Measurements from ENCODE around the gene B4GALNT2.
A peak's percentile ranks its signal among the peaks of the same experiment; 100 is the strongest.
"Not testable (repeated sequence)": the region's sequence is repeated elsewhere in the genome, so short reads cannot be mapped to it uniquely, and the experiment has no call there.

B4GALNT2 gene

GRCh38 chr17:49183341-49183740 lies 50.8 kb downstream of the B4GALNT2 start:
- POLR2A ChIA-PET = interaction anchor here (0.8 kb wide), 1 partner anchor 12 kb away, joined by 3 read pairs; no protein-coding TSS in a partner anchor
- CTCF ChIA-PET = interaction anchor here (1.1 to 6.0 kb wide), 4 partner anchors 9 to 107 kb away, joined by 4 to 136 read pairs (median 26); partner anchors contain the start of gene PHOSPHO1

GRCh38 chr17:49183801-49184200 lies 51.2 kb downstream of the B4GALNT2 start:
- POLR2A ChIA-PET = interaction anchor here (0.8 kb wide), 1 partner anchor 12 kb away, joined by 3 read pairs; no protein-coding TSS in a partner anchor
- DNase-seq (ENCODE audit: low read depth, low spot score) = no peak
- H3K4me3 ChIP-seq (ENCODE audit: low read depth, low read length) = no peak overlapping the region
- CTCF ChIA-PET = interaction anchor here (1.3 to 5.5 kb wide), 2 partner anchors 9 to 107 kb away, joined by 4 to 49 read pairs; no protein-coding TSS in a partner anchor
- TF ChIP-seq CTCF (IDR thresholded peaks at IDR 0.05; ENCODE audit: insufficient read depth, low read length, missing control alignments) = no peak

More at GRCh38 chr17:49183341-49183740, 50.8 kb downstream of the B4GALNT2 start:
- no peak for DNase-seq (ENCODE audit: low read depth, low spot score)
- H3K4me3 ChIP-seq (ENCODE audit: low read depth, low read length) = no peak overlapping the region
- TF ChIP-seq CTCF (IDR thresholded peaks at IDR 0.05; ENCODE audit: insufficient read depth, low read length, missing control alignments) = no peak

- DNase-seq (ENCODE audit: low read depth, low spot score); POLR2A ChIA-PET; H3K4me3 ChIP-seq (ENCODE audit: low read depth, low read length): not testable (repeated sequence)
- CTCF ChIA-PET = interaction anchor here (5.5 kb wide), 1 partner anchor 106 kb away, joined by 49 read pairs; no protein-coding TSS in a partner anchor
Measured at GRCh38 chr17:49184522-49184921, 52.0 kb downstream of the B4GALNT2 start.

GRCh38 chr17:49185381-49185780 lies 52.8 kb downstream of the B4GALNT2 start:
- DNase-seq (ENCODE audit: low read depth, low spot score); POLR2A ChIA-PET; H3K4me3 ChIP-seq (ENCODE audit: low read depth, low read length); CTCF ChIA-PET: not testable (repeated sequence)

GRCh38 chr17:49187301-49187700 lies 54.7 kb downstream of the B4GALNT2 start:
- POLR2A ChIA-PET = no interaction called here
- TF ChIP-seq CTCF (IDR thresholded peaks at IDR 0.05; ENCODE audit: insufficient read depth, low read length, missing control alignments) = no peak
- no peak overlapping the region for H3K4me3 ChIP-seq (ENCODE audit: low read depth, low read length)
- CTCF ChIA-PET = no interaction called here
- DNase-seq (ENCODE audit: low read depth, low spot score) = no peak

GRCh38 chr17:49190932-49191331 lies 58.4 kb downstream of the B4GALNT2 start:
- DNase-seq (ENCODE audit: low read depth, low spot score) = no peak

GRCh38 chr17:49191409-49191916 lies 58.9 kb downstream of the B4GALNT2 start:
- POLR2A ChIA-PET = interaction anchor here (0.7 kb wide), 1 partner anchor 44 kb away, joined by 4 read pairs; no protein-coding TSS in a partner anchor
- DNase-seq (ENCODE audit: low read depth, low spot score) = no peak
- CTCF ChIA-PET = interaction anchor here (0.9 to 17.4 kb wide), 8 partner anchors 10 to 106 kb away, joined by 3 to 165 read pairs (median 3); partner anchors contain the start of gene PHOSPHO1
- no peak for TF ChIP-seq CTCF (IDR thresholded peaks at IDR 0.05; ENCODE audit: insufficient read depth, low read length, missing control alignments)
- peak overlapping the region; percentile 83 for H3K4me3 ChIP-seq (ENCODE audit: low read depth, low read length)

More at GRCh38 chr17:49190932-49191331, 58.4 kb downstream of the B4GALNT2 start:
- no peak for TF ChIP-seq CTCF (IDR thresholded peaks at IDR 0.05; ENCODE audit: insufficient read depth, low read length, missing control alignments)
- POLR2A ChIA-PET = no interaction called here
- no peak overlapping the region for H3K4me3 ChIP-seq (ENCODE audit: low read depth, low read length)
- CTCF ChIA-PET = interaction anchor here (1.0 to 17.4 kb wide), 6 partner anchors 10 to 107 kb away, joined by 3 to 165 read pairs (median 6); partner anchors contain the start of gene PHOSPHO1
